Measurements from ENCODE around the gene SMOC2. TPM values are rescaled to one million over a fixed set of nuclear protein-coding genes. Genes with fewer than 3 reads are reported as not detected.

The SMOC2 gene
- polyA plus RNA-seq, 1 donor (not counting 4 experiments of a cell fraction or from before 2014, with no cell fraction given): 1.1 TPM

- no peak for DNase-seq (ENCODE audit: low read depth, low spot score)
- Histone ChIP-seq H3K4me2 (ENCODE audit: control insufficient read depth, extremely low read depth, insufficient read depth, low read depth, low read length) (no peak overlapping the region), H3K27me3 (ENCODE audit: control insufficient read depth, extremely low read depth, insufficient read depth, low read length) (no peaks in the 10 kb centered on the region), H3K9ac (ENCODE audit: control insufficient read depth, extremely low read depth, insufficient read depth, low read length) (no peak overlapping the region), H3K4me3 (ENCODE audit: control insufficient read depth in 2 of 3, extremely low read depth in 1 of 3, insufficient read depth in 2 of 3, low read depth in 1 of 3, low read length in 3 of 3) (no peak overlapping the region), H3K79me2 (ENCODE audit: control insufficient read depth, insufficient read depth, low read length) (no peaks in the 10 kb centered on the region), H3K27ac (ENCODE audit: control insufficient read depth, insufficient read depth, low read length) (no peak overlapping the region), H3K9me1 (ENCODE audit: control insufficient read depth, extremely low read depth, insufficient read depth, low read length) (no peaks in the 10 kb centered on the region), H3K36me3 (ENCODE audit: control insufficient read depth in 2 of 2, extremely low read depth in 1 of 2, insufficient read depth in 2 of 2, low read length in 2 of 2) (no peaks in the 10 kb centered on the region), H3K9me3 (ENCODE audit: control insufficient read depth, low read depth, low read length) (no peaks in the 10 kb centered on the region), H2AFZ (ENCODE audit: control insufficient read depth, low read length) (no peak overlapping the region), H4K20me1 (ENCODE audit: control insufficient read depth, extremely low read depth, insufficient read depth, low read length) (no peaks in the 10 kb centered on the region), H3K4me1 (ENCODE audit: control insufficient read depth, extremely low read depth, insufficient read depth, low read length) (peaks cover 9% of the 10 kb centered on the region)
- dilution Hi-C loops (cut with MboI; ENCODE audit: extremely low pct_ligation_motif_present, low sequenced_read_pairs): no loop called here
- FAIRE-seq: no peak
- TF ChIP-seq EZH2 (IDR thresholded peaks at IDR 0.05; ENCODE audit: low read length): no peak
- no peak for TF ChIP-seq CTCF (optimal IDR thresholded peaks at IDR 0.05 in 1 of 3, IDR thresholded peaks at IDR 0.05 in 1 of 3, conservative IDR thresholded peaks at IDR 0.05 in 1 of 3; ENCODE audit: extremely low read depth in 1 of 3, insufficient read depth in 2 of 3, low read length in 3 of 3)
These were observed 162.2 kb downstream of the SMOC2 start for GRCh38 chr6:168603234-168603633.

GRCh38 chr6:168605964-168606363 lies 165.0 kb downstream of the SMOC2 start:
- no peaks in the 10 kb centered on the region for H3K79me2 ChIP-seq (ENCODE audit: control insufficient read depth, insufficient read depth, low read length)
- no peaks in the 10 kb centered on the region for H3K36me3 ChIP-seq (ENCODE audit: control insufficient read depth in 2 of 2, extremely low read depth in 1 of 2, insufficient read depth in 2 of 2, low read length in 2 of 2)
- peak in 2 of 3 experiments; percentile 10 to 12 for TF ChIP-seq CTCF (optimal IDR thresholded peaks at IDR 0.05 in 1 of 3, IDR thresholded peaks at IDR 0.05 in 1 of 3, conservative IDR thresholded peaks at IDR 0.05 in 1 of 3; ENCODE audit: extremely low read depth in 1 of 3, insufficient read depth in 2 of 3, low read length in 3 of 3)
- TF ChIP-seq EZH2 (IDR thresholded peaks at IDR 0.05; ENCODE audit: low read length): no peak
- H2AFZ ChIP-seq (ENCODE audit: control insufficient read depth, low read length): no peak overlapping the region
- H4K20me1 ChIP-seq (ENCODE audit: control insufficient read depth, extremely low read depth, insufficient read depth, low read length): no peaks in the 10 kb centered on the region
- H3K9ac ChIP-seq (ENCODE audit: control insufficient read depth, extremely low read depth, insufficient read depth, low read length): no peak overlapping the region
- dilution Hi-C loops (cut with MboI; ENCODE audit: extremely low pct_ligation_motif_present, low sequenced_read_pairs): no loop called here
- FAIRE-seq (no peak), DNase-seq (ENCODE audit: low read depth, low spot score) (no peak)
- no peak overlapping the region for H3K4me2 ChIP-seq (ENCODE audit: control insufficient read depth, extremely low read depth, insufficient read depth, low read depth, low read length)
- H3K4me1 ChIP-seq (ENCODE audit: control insufficient read depth, extremely low read depth, insufficient read depth, low read length): peaks cover 25% of the 10 kb centered on the region
- H3K9me3 ChIP-seq (ENCODE audit: control insufficient read depth, low read depth, low read length): no peaks in the 10 kb centered on the region
- no peaks in the 10 kb centered on the region for H3K9me1 ChIP-seq (ENCODE audit: control insufficient read depth, extremely low read depth, insufficient read depth, low read length)
- no peaks in the 10 kb centered on the region for H3K27me3 ChIP-seq (ENCODE audit: control insufficient read depth, extremely low read depth, insufficient read depth, low read length)
- H3K4me3 ChIP-seq (ENCODE audit: control insufficient read depth in 2 of 3, extremely low read depth in 1 of 3, insufficient read depth in 2 of 3, low read depth in 1 of 3, low read length in 3 of 3): no peak overlapping the region
- H3K27ac ChIP-seq (ENCODE audit: control insufficient read depth, insufficient read depth, low read length): no peak overlapping the region
